NB4 (cell line): ENCODE data around the gene RYR3.

Experiments
- CTCF ChIP-seq: IDR thresholded peaks from one replicate; pipeline ENCODE4 v1.5.1; 2012; ENCODE audit warnings: low read depth, low read length
- MAX ChIP-seq: IDR thresholded peaks from 2 replicates; pipeline ENCODE4 v1.6.1; 2011; ENCODE audit warnings: low read depth, low read length
- MYC ChIP-seq: IDR thresholded peaks from 2 replicates; pipeline ENCODE4 v1.6.1; 2011; ENCODE audit warnings: low read depth, low read length
- POLR2A ChIP-seq: IDR thresholded peaks from 2 replicates; pipeline ENCODE4 v1.6.1; 2011; ENCODE audit warnings: mild to moderate bottlenecking; ENCODE audit not compliant: insufficient read length; ENCODE audit errors: extremely low read depth

- TF ChIP-seq MAX (no peak), CTCF (no peak), POLR2A (no peak), MYC (no peak)
Observed at GRCh38 chr15:33438396-33438795, 127.6 kb downstream of the RYR3 start.
